Measurements from ENCODE around the gene DYNLT4. TPM values are rescaled to one million over a fixed set of nuclear protein-coding genes. Genes with fewer than 3 reads are reported as not detected.

The DYNLT4 gene
- total and polyA plus RNA-seq, 2 experiments from 2014 or later = 0.30 to 2.2 TPM

DNA sequence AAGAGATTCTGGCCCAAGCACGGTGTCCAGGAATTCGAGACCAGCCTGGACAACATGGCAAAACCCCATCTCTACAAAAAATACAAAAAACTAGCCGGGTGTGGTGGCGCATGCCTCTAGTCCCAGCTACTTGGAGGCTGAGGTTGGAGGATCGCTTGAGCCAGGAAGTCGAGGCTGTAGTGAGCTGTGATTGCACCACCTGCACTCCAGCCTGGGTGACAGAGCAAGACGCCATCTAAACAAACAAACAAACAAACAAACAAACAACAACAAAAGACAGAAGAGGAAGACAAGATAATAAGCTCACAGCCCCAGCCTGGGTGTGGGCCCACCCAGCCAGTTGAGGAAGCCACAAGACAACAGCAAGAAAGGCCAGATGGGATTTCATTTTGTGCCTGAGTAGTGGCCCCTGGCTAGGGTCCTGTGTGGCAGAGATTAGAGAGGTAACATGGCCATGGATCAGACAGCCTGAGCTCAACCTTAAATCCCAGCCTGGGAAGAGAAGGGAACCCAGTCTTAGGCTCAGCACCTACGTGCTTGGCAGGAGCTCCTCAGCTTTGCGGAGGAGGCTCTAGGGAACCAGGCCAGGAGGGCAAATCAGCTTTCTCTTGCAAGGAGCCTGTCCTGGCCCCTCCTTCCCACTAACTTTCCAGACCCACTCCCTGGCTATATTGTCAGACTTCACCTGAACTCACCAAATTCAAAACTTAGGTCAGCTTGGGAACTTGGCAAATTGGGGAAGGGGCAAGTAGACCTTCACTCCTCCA is 14.2 kb downstream of the DYNLT4 start:
- no peaks in the 10 kb centered on the region for H4K20me1 ChIP-seq (ENCODE audit: insufficient read depth, poor library complexity, severe bottlenecking)
- H3K36me3 ChIP-seq (replicated peaks; ENCODE audit: insufficient read depth, low read depth) = no peaks in the 10 kb centered on the region
- H2AFZ ChIP-seq = no peak overlapping the region
- H3K27me3 ChIP-seq = no peaks in the 10 kb centered on the region
- no peak overlapping the region for H3K27ac ChIP-seq
- H3K4me1 ChIP-seq (ENCODE audit: insufficient read depth) = no peaks in the 10 kb centered on the region
- no peak overlapping the region for H3K4me3 ChIP-seq
- WGBS (ENCODE audit: low lambda C conversion rate, missing lambda C conversion rate) = 93% methylated on average over 9 of the region's 9 CpGs
- no peak overlapping the region for H3K4me2 ChIP-seq
- TF ChIP-seq, protein P1, sequence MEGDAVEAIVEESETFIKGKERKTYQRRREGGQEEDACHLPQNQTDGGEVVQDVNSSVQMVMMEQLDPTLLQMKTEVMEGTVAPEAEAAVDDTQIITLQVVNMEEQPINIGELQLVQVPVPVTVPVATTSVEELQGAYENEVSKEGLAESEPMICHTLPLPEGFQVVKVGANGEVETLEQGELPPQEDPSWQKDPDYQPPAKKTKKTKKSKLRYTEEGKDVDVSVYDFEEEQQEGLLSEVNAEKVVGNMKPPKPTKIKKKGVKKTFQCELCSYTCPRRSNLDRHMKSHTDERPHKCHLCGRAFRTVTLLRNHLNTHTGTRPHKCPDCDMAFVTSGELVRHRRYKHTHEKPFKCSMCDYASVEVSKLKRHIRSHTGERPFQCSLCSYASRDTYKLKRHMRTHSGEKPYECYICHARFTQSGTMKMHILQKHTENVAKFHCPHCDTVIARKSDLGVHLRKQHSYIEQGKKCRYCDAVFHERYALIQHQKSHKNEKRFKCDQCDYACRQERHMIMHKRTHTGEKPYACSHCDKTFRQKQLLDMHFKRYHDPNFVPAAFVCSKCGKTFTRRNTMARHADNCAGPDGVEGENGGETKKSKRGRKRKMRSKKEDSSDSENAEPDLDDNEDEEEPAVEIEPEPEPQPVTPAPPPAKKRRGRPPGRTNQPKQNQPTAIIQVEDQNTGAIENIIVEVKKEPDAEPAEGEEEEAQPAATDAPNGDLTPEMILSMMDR (IDR thresholded peaks at IDR 0.05; ENCODE audit: poor library complexity) = no peak
- no peak for TF ChIP-seq EZH2 (IDR thresholded peaks at IDR 0.05; ENCODE audit: borderline replicate concordance)
- TF ChIP-seq EZH2phosphoT487 (IDR thresholded peaks at IDR 0.05; ENCODE audit: low read depth, severe bottlenecking, unreplicated experiment) = no peak
- DNase-seq (ENCODE audit: low spot score) = no peak
- H3K79me2 ChIP-seq = no peaks in the 10 kb centered on the region
- no peaks in the 10 kb centered on the region for H3K9me3 ChIP-seq (ENCODE audit: low read depth)
- no peaks in the 10 kb centered on the region for H3K9me2 ChIP-seq (replicated peaks; ENCODE audit: insufficient read depth)

GRCh38 chr1:44790968-44791801 is 16.0 kb downstream of the DYNLT4 start:
- no peak overlapping the region for H2AFZ ChIP-seq
- no peaks in the 10 kb centered on the region for H3K27me3 ChIP-seq
- peak; percentile 16 for DNase-seq (ENCODE audit: low spot score)
- H3K4me3 ChIP-seq = no peak overlapping the region
- H3K4me2 ChIP-seq = no peak overlapping the region
- no peaks in the 10 kb centered on the region for H3K9me3 ChIP-seq (ENCODE audit: low read depth)
- TF ChIP-seq, protein P1 (IDR thresholded peaks at IDR 0.05; ENCODE audit: poor library complexity) = no peak
- TF ChIP-seq EZH2phosphoT487 (IDR thresholded peaks at IDR 0.05; ENCODE audit: low read depth, severe bottlenecking, unreplicated experiment) (no peak), EZH2 (IDR thresholded peaks at IDR 0.05; ENCODE audit: borderline replicate concordance) (no peak)
- H3K79me2 ChIP-seq = no peaks in the 10 kb centered on the region
- no peaks in the 10 kb centered on the region for H4K20me1 ChIP-seq (ENCODE audit: insufficient read depth, poor library complexity, severe bottlenecking)
- no peaks in the 10 kb centered on the region for H3K4me1 ChIP-seq (ENCODE audit: insufficient read depth)
- no peaks in the 10 kb centered on the region for H3K36me3 ChIP-seq (replicated peaks; ENCODE audit: insufficient read depth, low read depth)
- 47% methylated on average over 7 of the region's 7 CpGs for WGBS (ENCODE audit: low lambda C conversion rate, missing lambda C conversion rate)
- H3K9me2 ChIP-seq (replicated peaks; ENCODE audit: insufficient read depth) = no peaks in the 10 kb centered on the region
- no peak overlapping the region for H3K27ac ChIP-seq

GRCh38 chr1:44788120-44788860 is 18.9 kb downstream of the DYNLT4 start, which contains the start of gene BEST4:
TSS of gene BEST4 (minus strand) at chr1:44788170. CDS start at chr1:44787705, 465 bp downstream.
- Histone ChIP-seq H4K20me1 (ENCODE audit: insufficient read depth, poor library complexity, severe bottlenecking) (no peaks in the 10 kb centered on the region), H3K4me2 (no peak within 1 kb of the TSS), H2AFZ (no peak within 1 kb of the TSS), H3K27me3 (no peaks in the 10 kb centered on the region), H3K79me2 (no peaks in the 10 kb centered on the region), H3K9me2 (replicated peaks; ENCODE audit: insufficient read depth) (no peaks in the 10 kb centered on the region), H3K4me1 (ENCODE audit: insufficient read depth) (peaks cover 21% of the 10 kb centered on the region), H3K9me3 (ENCODE audit: low read depth) (no peaks in the 10 kb centered on the region), H3K36me3 (replicated peaks; ENCODE audit: insufficient read depth, low read depth) (no peaks in the 10 kb centered on the region), H3K4me3 (no peak within 1 kb of the TSS), H3K27ac (no peak within 1 kb of the TSS)
- DNase-seq (ENCODE audit: low spot score) = no peak
- 89% methylated on average over 9 of the region's 9 CpGs for WGBS (ENCODE audit: low lambda C conversion rate, missing lambda C conversion rate)
- TF ChIP-seq EZH2phosphoT487 (IDR thresholded peaks at IDR 0.05; ENCODE audit: low read depth, severe bottlenecking, unreplicated experiment) (no peak), EZH2 (IDR thresholded peaks at IDR 0.05; ENCODE audit: borderline replicate concordance) (no peak)
- TF ChIP-seq, protein P1 (IDR thresholded peaks at IDR 0.05; ENCODE audit: poor library complexity) = no peak
